ENCODE measurements around the gene GPR162.

GPR162 gene

GRCh38 chr12:6830999-6831398 lies 9.4 kb downstream of the GPR162 start:
- Histone ChIP-seq H3F3A (ENCODE audit: low read depth) (no peaks in the 10 kb centered on the region), H2AFZ (ENCODE audit: low read length) (no peak overlapping the region), H3K79me2 (ENCODE audit: insufficient read depth, low read length) (peaks cover 25% of the 10 kb centered on the region; the same call in 1 of the 2 replicates), H3K9ac (ENCODE audit: low read depth, low read length, poor library complexity, severe bottlenecking) (peak overlapping the region; percentile 89), H3K9me2 (replicated peaks; ENCODE audit: low read depth, low read length) (no peaks in the 10 kb centered on the region), H3K9me3 (ENCODE audit: insufficient read depth, low read depth, low read length) (no peaks in the 10 kb centered on the region), H3K27me3 (ENCODE audit: insufficient read depth, low read length, poor library complexity, severe bottlenecking) (no peaks in the 10 kb centered on the region), H3K36me3 (ENCODE audit: insufficient read depth, low read length) (peaks cover 11% of the 10 kb centered on the region; the same call in 1 of the 2 replicates), H4K20me1 (ENCODE audit: insufficient read depth, low read length, poor library complexity, severe bottlenecking) (no peaks in the 10 kb centered on the region), H3K4me2 (ENCODE audit: low read depth, low read length, poor library complexity, severe bottlenecking) (peak overlapping the region; percentile 77), H3K4me1 (ENCODE audit: insufficient read depth, low read length, poor library complexity, severe bottlenecking) (peaks cover 21% of the 10 kb centered on the region), H3K4me3 (ENCODE audit: low read length, poor library complexity, severe bottlenecking) (no peak overlapping the region)
- no peak for TF ChIP-seq EZH2phosphoT487 (IDR thresholded peaks at IDR 0.05; ENCODE audit: borderline replicate concordance)
- TF ChIP-seq CTCF (conservative IDR thresholded peaks at IDR 0.05; ENCODE audit: low read length) = no peak

- no peak overlapping the region for H3K9ac ChIP-seq (ENCODE audit: low read depth, low read length, poor library complexity, severe bottlenecking)
- H3K36me3 ChIP-seq (ENCODE audit: insufficient read depth, low read length) = peaks cover 11% of the 10 kb centered on the region; the same call in 1 of the 2 replicates
- peaks cover 21% of the 10 kb centered on the region for H3K4me1 ChIP-seq (ENCODE audit: insufficient read depth, low read length, poor library complexity, severe bottlenecking)
- no peak overlapping the region for H3K4me2 ChIP-seq (ENCODE audit: low read depth, low read length, poor library complexity, severe bottlenecking)
- H3K9me3 ChIP-seq (ENCODE audit: insufficient read depth, low read depth, low read length) = no peaks in the 10 kb centered on the region
- H3F3A ChIP-seq (ENCODE audit: low read depth) = no peaks in the 10 kb centered on the region
- H2AFZ ChIP-seq (ENCODE audit: low read length) = no peak overlapping the region
- H4K20me1 ChIP-seq (ENCODE audit: insufficient read depth, low read length, poor library complexity, severe bottlenecking) = no peaks in the 10 kb centered on the region
- TF ChIP-seq CTCF (conservative IDR thresholded peaks at IDR 0.05; ENCODE audit: low read length) (no peak), EZH2phosphoT487 (IDR thresholded peaks at IDR 0.05; ENCODE audit: borderline replicate concordance) (no peak)
- peaks cover 25% of the 10 kb centered on the region; the same call in 1 of the 2 replicates for H3K79me2 ChIP-seq (ENCODE audit: insufficient read depth, low read length)
- H3K4me3 ChIP-seq (ENCODE audit: low read length, poor library complexity, severe bottlenecking) = no peak overlapping the region
- no peaks in the 10 kb centered on the region for H3K27me3 ChIP-seq (ENCODE audit: insufficient read depth, low read length, poor library complexity, severe bottlenecking)
- no peaks in the 10 kb centered on the region for H3K9me2 ChIP-seq (replicated peaks; ENCODE audit: low read depth, low read length)
Measured at GRCh38 chr12:6831450-6831995, 9.9 kb downstream of the GPR162 start.

GRCh38 chr12:6832125-6832524 lies 10.5 kb downstream of the GPR162 start:
- Histone ChIP-seq H3K9ac (ENCODE audit: low read depth, low read length, poor library complexity, severe bottlenecking) (no peak overlapping the region), H3K9me2 (replicated peaks; ENCODE audit: low read depth, low read length) (no peaks in the 10 kb centered on the region), H3K4me1 (ENCODE audit: insufficient read depth, low read length, poor library complexity, severe bottlenecking) (peaks cover 18% of the 10 kb centered on the region), H3K9me3 (ENCODE audit: insufficient read depth, low read depth, low read length) (no peaks in the 10 kb centered on the region), H2AFZ (ENCODE audit: low read length) (no peak overlapping the region), H3K79me2 (ENCODE audit: insufficient read depth, low read length) (peaks cover 25% of the 10 kb centered on the region; the same call in 1 of the 2 replicates), H3K4me3 (ENCODE audit: low read length, poor library complexity, severe bottlenecking) (no peak overlapping the region), H3K4me2 (ENCODE audit: low read depth, low read length, poor library complexity, severe bottlenecking) (no peak overlapping the region), H3K27me3 (ENCODE audit: insufficient read depth, low read length, poor library complexity, severe bottlenecking) (no peaks in the 10 kb centered on the region), H3K36me3 (ENCODE audit: insufficient read depth, low read length) (peaks cover 11% of the 10 kb centered on the region; the same call in 1 of the 2 replicates), H4K20me1 (ENCODE audit: insufficient read depth, low read length, poor library complexity, severe bottlenecking) (no peaks in the 10 kb centered on the region), H3F3A (ENCODE audit: low read depth) (no peaks in the 10 kb centered on the region)
- no peak for TF ChIP-seq EZH2phosphoT487 (IDR thresholded peaks at IDR 0.05; ENCODE audit: borderline replicate concordance)
- TF ChIP-seq CTCF (conservative IDR thresholded peaks at IDR 0.05; ENCODE audit: low read length) = no peak

Measured in Loucy (cell line).